HG03280 (cell line): Measurements from ENCODE around the gene SCN8A.
"Not testable (repeated sequence)": the region's sequence is repeated elsewhere in the genome, so short reads cannot be mapped to it uniquely, and the experiment has no call there.

Experiments
- ATAC-seq: cut with Tn5 transposase; IDR thresholded peaks from one replicate; pipeline ENCODE4 v1.9.1; 2021; ENCODE audit warnings: mild to moderate bottlenecking, moderate library complexity; ENCODE audit not compliant: unreplicated experiment

The SCN8A gene

GRCh38 chr12:51827925-51828818 lies 237.1 kb downstream of the SCN8A start:
- ATAC-seq: no peak

- no peak for ATAC-seq
Observed at GRCh38 chr12:51829011-51829481, 238.0 kb downstream of the SCN8A start.

- ATAC-seq: no peak
Observed at GRCh38 chr12:51829641-51830040, 238.6 kb downstream of the SCN8A start.

- ATAC-seq: not testable (repeated sequence)
Observed at GRCh38 chr12:51831817-51832216, 240.8 kb downstream of the SCN8A start.

GRCh38 chr12:51832354-51833107 lies 241.5 kb downstream of the SCN8A start:
- no peak for ATAC-seq

GRCh38 chr12:51833448-51834227 lies 242.6 kb downstream of the SCN8A start:
- no peak for ATAC-seq

GRCh38 chr12:51834411-51834810 lies 243.4 kb downstream of the SCN8A start:
- no peak for ATAC-seq

GRCh38 chr12:51836041-51836826 lies 245.2 kb downstream of the SCN8A start:
- ATAC-seq: no peak

GRCh38 chr12:51836827-51837173 lies 245.8 kb downstream of the SCN8A start:
- ATAC-seq: no peak

GRCh38 chr12:51837286-51837685 lies 246.3 kb downstream of the SCN8A start:
- ATAC-seq: no peak

- no peak for ATAC-seq
Observed at GRCh38 chr12:51838036-51838435, 247.0 kb downstream of the SCN8A start.

GRCh38 chr12:51838762-51839161 lies 247.7 kb downstream of the SCN8A start:
- ATAC-seq: no peak

GRCh38 chr12:51839310-51839947 lies 248.4 kb downstream of the SCN8A start:
- no peak for ATAC-seq

GRCh38 chr12:51840966-51841365 lies 249.9 kb downstream of the SCN8A start:
- no peak for ATAC-seq

- ATAC-seq: no peak
Observed at GRCh38 chr12:51841727-51842126, 250.7 kb downstream of the SCN8A start.

GRCh38 chr12:51844854-51845253 lies 253.8 kb downstream of the SCN8A start:
- ATAC-seq: no peak

- no peak for ATAC-seq
Observed at GRCh38 chr12:51845482-51845881, 254.4 kb downstream of the SCN8A start.

GRCh38 chr12:51846271-51846691 lies 255.2 kb downstream of the SCN8A start:
- no peak for ATAC-seq

- no peak for ATAC-seq
Observed at GRCh38 chr12:51846911-51847642, 256.0 kb downstream of the SCN8A start.
